Measurements from ENCODE around the gene NLRC5. TPM values are rescaled to one million over a fixed set of nuclear protein-coding genes. Genes with fewer than 3 reads are reported as not detected.

Gene NLRC5
- total RNA-seq, 6 donors from 2014 or later, result 29.2 to 361 (median 52.7) TPM

- no peaks in the 10 kb centered on the region for H3K9me3 ChIP-seq
- H3K27ac ChIP-seq, result no peak overlapping the region
- no peak for DNase-seq
- H3K36me3 ChIP-seq, result no peaks in the 10 kb centered on the region
- ATAC-seq (ENCODE audit: low FRiP score in 2 of 2), result no peak
- no peaks in the 10 kb centered on the region for H3K27me3 ChIP-seq
- WGBS, 2 donors, result 72 to 92% methylated on average over 6 of the region's 6 CpGs
- TF ChIP-seq POLR2A (IDR thresholded peaks at IDR 0.05) (no peak), EP300 (IDR thresholded peaks at IDR 0.05) (no peak), CTCF (IDR thresholded peaks at IDR 0.05) (no peak), POLR2AphosphoS5 (IDR thresholded peaks at IDR 0.05) (no peak)
- H3K4me3 ChIP-seq, result no peak overlapping the region
- no peaks in the 10 kb centered on the region for H3K4me1 ChIP-seq
These were observed 12.1 kb upstream of the NLRC5 start for GRCh38 chr16:56977216-56977615.

GRCh38 chr16:56977823-56978430 lies 11.4 kb upstream of the NLRC5 start:
- no peak overlapping the region for H3K27ac ChIP-seq
- H3K4me1 ChIP-seq, result no peaks in the 10 kb centered on the region
- H3K27me3 ChIP-seq, result no peaks in the 10 kb centered on the region
- H3K9me3 ChIP-seq, result no peaks in the 10 kb centered on the region
- ATAC-seq (ENCODE audit: low FRiP score in 2 of 2) (no peak), DNase-seq (no peak)
- TF ChIP-seq CTCF (IDR thresholded peaks at IDR 0.05) (no peak), EP300 (IDR thresholded peaks at IDR 0.05) (no peak), POLR2A (IDR thresholded peaks at IDR 0.05) (no peak), POLR2AphosphoS5 (IDR thresholded peaks at IDR 0.05) (no peak)
- H3K4me3 ChIP-seq, result no peak overlapping the region
- no peaks in the 10 kb centered on the region for H3K36me3 ChIP-seq
- WGBS, 2 donors, result 78 to 81% methylated on average over 11 of the region's 11 CpGs

GRCh38 chr16:56980201-56980535 lies 9.2 kb upstream of the NLRC5 start:
- WGBS, 2 donors, result 78 to 90% methylated on average over 4 of the region's 4 CpGs
- no peak overlapping the region for H3K27ac ChIP-seq
- peaks cover 0 to 7% (median 2%) of the 10 kb centered on the region in 4 donors for H3K4me1 ChIP-seq
- no peak for TF ChIP-seq POLR2AphosphoS5 (IDR thresholded peaks at IDR 0.05)
- TF ChIP-seq POLR2A (IDR thresholded peaks at IDR 0.05), result no peak
- no peak for TF ChIP-seq CTCF (IDR thresholded peaks at IDR 0.05)
- no peak for TF ChIP-seq EP300 (IDR thresholded peaks at IDR 0.05)
- no peak overlapping the region for H3K4me3 ChIP-seq
- no peaks in the 10 kb centered on the region for H3K27me3 ChIP-seq
- DNase-seq (no peak), ATAC-seq (ENCODE audit: low FRiP score in 2 of 2) (no peak)
- H3K36me3 ChIP-seq, result no peaks in the 10 kb centered on the region
- H3K9me3 ChIP-seq, result no peaks in the 10 kb centered on the region

GRCh38 chr16:56980792-56981724 lies 8.3 kb upstream of the NLRC5 start:
- Histone ChIP-seq H3K36me3 (no peaks in the 10 kb centered on the region), H3K27me3 (no peaks in the 10 kb centered on the region), H3K4me1 (peaks cover 4 to 11% (median 9%) of the 10 kb centered on the region in 4 donors), H3K27ac (no peak overlapping the region), H3K4me3 (no peak overlapping the region), H3K9me3 (no peaks in the 10 kb centered on the region)
- WGBS, 2 donors, result 85 to 87% methylated on average over 15 to 16 of the region's 16 CpGs
- TF ChIP-seq POLR2AphosphoS5 (IDR thresholded peaks at IDR 0.05) (no peak), CTCF (IDR thresholded peaks at IDR 0.05) (no peak), EP300 (IDR thresholded peaks at IDR 0.05) (no peak), POLR2A (IDR thresholded peaks at IDR 0.05) (no peak)
- DNase-seq (no peak), ATAC-seq (ENCODE audit: low FRiP score in 2 of 2) (no peak)
